Peyer's patch (tissue), 4 donors: ENCODE measurements around the gene NPPA. TPM values are rescaled to one million over a fixed set of nuclear protein-coding genes. Genes with fewer than 3 reads are reported as not detected.

ENCODE experiments used
- DNase-seq, 3 donors: peaks; one replicate each; pipeline ENCODE4 v3.0.0-alpha.2; 2017 to 2019
- H3K27ac ChIP-seq, 4 donors: fragments of 200-600 bp; sonication (generic); one replicate each; pipeline ENCODE4 v1.5.1; 2016 to 2019
- H3K27me3 ChIP-seq, 2 donors: fragments of 200-600 bp; sonication (generic); one replicate each; pipeline ENCODE4 v1.5.1; 2019
- H3K36me3 ChIP-seq, 3 donors: fragments of 200-600 bp; sonication (generic); one replicate each; pipeline ENCODE4 v1.5.1; 2016 to 2019
- H3K4me1 ChIP-seq, 4 donors: fragments of 200-600 bp; sonication (generic); one replicate each; pipeline ENCODE4 v1.5.1; 2016 to 2019
- H3K4me3 ChIP-seq, 4 donors: fragments of 200-600 bp; sonication (generic); 1 replicate in 3 of 4; 2 replicates in 1 of 4; pipeline ENCODE4 v1.5.1; 2016 to 2019; ENCODE audit warnings: mild to moderate bottlenecking in 1 of 4
- H3K9me3 ChIP-seq, 4 donors: fragments of 200-600 bp; sonication (generic); one replicate each; pipeline ENCODE4 v1.5.1; 2016 to 2019; ENCODE audit warnings: mild to moderate bottlenecking in 1 of 4
- POLR2A ChIP-seq, 2 donors: fragments of 450-650 bp; IDR thresholded peaks; one replicate each; pipeline ENCODE4 v1.5.1; 2017; ENCODE audit warnings: antibody characterized with exemption in 2 of 2, mild to moderate bottlenecking in 2 of 2, moderate library complexity in 2 of 2
- total RNA-seq, 4 donors: library from RNA; depleted of rRNA; stranded (reverse); fragments of >200 nt; gene quantifications; one replicate each; pipeline ENCODE4 v1.1.0, GENCODE V29; 2016
- TF ChIP-seq, protein P1 (sequence below), 6 experiments: fragments of 450-650 bp in 4 of 6; fragments of 200-600 bp in 2 of 6; sonication (generic) in 1 of 6; IDR thresholded peaks; one replicate each; pipeline ENCODE4 v1.5.1; 2017 to 2019; ENCODE audit warnings: antibody characterized with exemption in 6 of 6, mild to moderate bottlenecking in 3 of 6, moderate library complexity in 1 of 6

Gene NPPA
- total RNA-seq, 4 donors from 2014 or later: not detected

DNA sequence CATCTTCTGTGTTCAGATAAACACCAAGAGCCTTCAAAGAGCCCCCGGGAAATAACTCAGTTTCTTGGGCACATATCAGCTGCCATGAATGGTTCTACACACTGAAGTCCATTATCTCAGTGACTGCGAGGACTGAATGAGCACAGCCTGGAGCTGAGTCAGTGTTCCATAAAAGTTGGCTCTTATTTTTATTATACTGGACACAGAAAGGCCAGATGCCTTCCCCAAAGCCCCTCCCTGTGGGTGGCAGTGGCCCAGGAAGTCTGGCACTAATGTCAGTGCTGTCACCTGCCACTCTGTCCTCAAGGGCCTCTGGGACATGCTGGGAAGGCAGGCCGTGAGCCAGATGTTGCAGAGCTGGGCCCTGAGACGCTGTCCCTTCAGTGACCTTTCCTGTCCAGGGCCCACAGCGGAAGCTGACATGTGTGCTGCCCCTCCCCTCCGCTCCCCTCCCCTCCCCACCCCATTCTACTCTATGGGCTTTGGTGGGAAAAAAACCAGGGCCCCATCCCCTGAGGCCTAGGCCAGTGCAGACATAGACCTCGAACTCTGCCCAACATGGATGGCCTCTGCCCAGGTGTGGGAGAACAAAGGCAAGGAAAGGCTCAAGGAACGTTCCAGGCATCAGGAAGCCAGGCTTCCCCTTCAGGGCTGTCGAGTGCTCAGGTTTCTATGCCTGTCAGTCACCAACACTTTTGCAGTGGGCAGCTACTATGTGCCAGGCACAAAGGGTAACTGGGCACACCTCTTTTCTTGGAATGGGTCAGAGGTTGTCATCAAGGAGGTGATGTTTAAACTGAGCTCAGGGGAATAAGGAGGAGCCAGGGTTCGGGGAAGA, 33.5 kb upstream of the NPPA start:
- Histone ChIP-seq H3K9me3 (no peaks in the 10 kb centered on the region), H3K36me3 (no peaks in the 10 kb centered on the region), H3K27ac (no peak overlapping the region), H3K27me3 (no peaks in the 10 kb centered on the region), H3K4me3 (no peak overlapping the region), H3K4me1 (peaks cover 0 to 11% (median 0%) of the 10 kb centered on the region in 4 donors)
- DNase-seq: no peak
- no peak for TF ChIP-seq POLR2A (IDR thresholded peaks at IDR 0.05)
- TF ChIP-seq, protein P1, sequence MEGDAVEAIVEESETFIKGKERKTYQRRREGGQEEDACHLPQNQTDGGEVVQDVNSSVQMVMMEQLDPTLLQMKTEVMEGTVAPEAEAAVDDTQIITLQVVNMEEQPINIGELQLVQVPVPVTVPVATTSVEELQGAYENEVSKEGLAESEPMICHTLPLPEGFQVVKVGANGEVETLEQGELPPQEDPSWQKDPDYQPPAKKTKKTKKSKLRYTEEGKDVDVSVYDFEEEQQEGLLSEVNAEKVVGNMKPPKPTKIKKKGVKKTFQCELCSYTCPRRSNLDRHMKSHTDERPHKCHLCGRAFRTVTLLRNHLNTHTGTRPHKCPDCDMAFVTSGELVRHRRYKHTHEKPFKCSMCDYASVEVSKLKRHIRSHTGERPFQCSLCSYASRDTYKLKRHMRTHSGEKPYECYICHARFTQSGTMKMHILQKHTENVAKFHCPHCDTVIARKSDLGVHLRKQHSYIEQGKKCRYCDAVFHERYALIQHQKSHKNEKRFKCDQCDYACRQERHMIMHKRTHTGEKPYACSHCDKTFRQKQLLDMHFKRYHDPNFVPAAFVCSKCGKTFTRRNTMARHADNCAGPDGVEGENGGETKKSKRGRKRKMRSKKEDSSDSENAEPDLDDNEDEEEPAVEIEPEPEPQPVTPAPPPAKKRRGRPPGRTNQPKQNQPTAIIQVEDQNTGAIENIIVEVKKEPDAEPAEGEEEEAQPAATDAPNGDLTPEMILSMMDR (IDR thresholded peaks at IDR 0.05): no peak

DNA sequence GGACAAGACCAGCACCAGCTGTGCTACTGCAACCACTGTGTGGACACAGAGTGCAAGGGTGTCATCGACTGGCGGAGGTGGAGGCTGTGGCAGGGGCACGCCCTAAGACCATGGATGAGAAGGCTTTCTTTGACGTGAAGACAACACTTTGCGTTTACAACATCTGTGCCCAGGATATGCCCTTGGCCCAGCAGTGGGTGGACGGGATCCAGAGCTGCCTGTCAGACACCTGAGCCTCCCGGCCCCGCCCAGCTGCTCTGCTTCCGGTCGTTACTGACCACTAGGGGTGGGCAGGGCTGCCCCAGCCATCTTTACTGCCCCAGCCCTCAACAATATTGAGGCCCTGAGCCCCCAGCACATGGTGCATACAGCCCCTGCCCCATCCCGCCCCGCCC, 32.6 kb upstream of the NPPA start:
- no peaks in the 10 kb centered on the region for H3K27me3 ChIP-seq
- no peak overlapping the region for H3K4me3 ChIP-seq
- peaks cover 0 to 11% (median 0%) of the 10 kb centered on the region in 4 donors for H3K4me1 ChIP-seq
- no peaks in the 10 kb centered on the region for H3K36me3 ChIP-seq
- DNase-seq: no peak
- TF ChIP-seq, protein P1 (IDR thresholded peaks at IDR 0.05): no peak
- no peak for TF ChIP-seq POLR2A (IDR thresholded peaks at IDR 0.05)
- H3K9me3 ChIP-seq: no peaks in the 10 kb centered on the region
- H3K27ac ChIP-seq: peak overlapping the region in 1 of 4 donors; percentile 39

DNA sequence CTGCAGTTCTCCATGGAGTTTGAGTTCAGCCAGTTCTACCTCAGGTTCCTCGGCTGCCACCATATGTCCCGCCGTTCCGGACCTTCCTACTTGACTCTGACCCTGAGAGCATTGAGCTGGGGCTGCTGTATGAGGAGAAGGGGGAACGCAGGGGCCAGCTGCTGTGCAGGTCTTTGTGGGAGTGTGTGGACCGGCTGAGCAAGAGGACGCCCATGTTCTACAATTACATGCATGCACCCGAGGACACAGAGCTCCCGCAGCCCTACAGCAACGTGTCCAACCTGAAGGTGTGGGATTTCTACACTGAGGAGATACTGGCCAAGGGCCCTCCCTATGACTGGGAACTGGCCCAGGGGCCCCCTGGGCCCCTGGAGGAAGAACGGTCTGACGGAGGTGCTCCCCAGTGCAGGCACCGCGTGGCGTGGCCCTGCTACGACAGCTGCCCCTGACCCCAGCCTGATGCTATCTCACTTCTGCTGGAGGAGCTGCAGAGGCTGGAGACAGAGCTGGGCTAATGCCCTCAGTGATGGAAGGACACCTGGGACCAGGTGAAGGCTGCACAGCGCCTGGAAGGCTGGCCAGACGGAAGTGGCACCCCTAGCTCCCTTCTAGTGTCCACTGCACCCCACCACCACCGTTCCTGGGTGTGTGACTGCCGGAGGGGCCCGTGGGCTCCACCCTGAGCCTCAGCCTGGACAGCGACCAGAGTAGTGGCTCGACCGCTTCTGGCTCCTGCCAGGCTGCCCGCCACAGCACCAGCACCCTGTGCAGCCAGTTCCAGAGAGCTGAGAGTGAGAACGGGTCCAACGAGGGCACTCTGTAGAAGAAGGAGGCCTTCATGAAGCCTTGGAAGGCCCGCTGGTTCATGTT, 32.0 kb upstream of the NPPA start:
- H3K9me3 ChIP-seq: no peaks in the 10 kb centered on the region
- no peak for TF ChIP-seq POLR2A (IDR thresholded peaks at IDR 0.05)
- TF ChIP-seq, protein P1 (IDR thresholded peaks at IDR 0.05): no peak
- DNase-seq: no peak
- H3K36me3 ChIP-seq: no peaks in the 10 kb centered on the region
- H3K27me3 ChIP-seq: no peaks in the 10 kb centered on the region
- H3K4me1 ChIP-seq: peaks cover 0 to 11% (median 0%) of the 10 kb centered on the region in 4 donors
- H3K27ac ChIP-seq: no peak overlapping the region
- H3K4me3 ChIP-seq: no peak overlapping the region

DNA sequence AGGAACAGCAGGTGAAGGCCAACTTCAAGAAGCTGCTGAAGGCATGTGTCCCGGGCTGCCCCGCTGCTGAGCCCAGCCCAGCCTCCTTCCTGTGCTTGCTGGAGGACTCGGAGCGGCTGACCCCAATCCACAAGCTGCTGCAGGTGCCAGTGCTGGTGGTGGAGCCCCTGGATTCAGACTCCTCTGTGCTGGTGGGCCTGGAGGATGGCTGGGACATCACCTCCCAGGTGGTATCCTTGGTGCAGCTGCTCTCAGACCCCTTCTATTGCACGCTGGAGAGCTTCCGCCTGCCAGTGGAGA, 31.3 kb upstream of the NPPA start:
- no peak overlapping the region for H3K4me3 ChIP-seq
- peaks cover 0 to 11% (median 0%) of the 10 kb centered on the region in 4 donors for H3K4me1 ChIP-seq
- no peaks in the 10 kb centered on the region for H3K36me3 ChIP-seq
- TF ChIP-seq, protein P1 (IDR thresholded peaks at IDR 0.05): no peak
- TF ChIP-seq POLR2A (IDR thresholded peaks at IDR 0.05): no peak
- DNase-seq: no peak
- H3K9me3 ChIP-seq: no peaks in the 10 kb centered on the region
- H3K27ac ChIP-seq: no peak overlapping the region
- no peaks in the 10 kb centered on the region for H3K27me3 ChIP-seq

DNA sequence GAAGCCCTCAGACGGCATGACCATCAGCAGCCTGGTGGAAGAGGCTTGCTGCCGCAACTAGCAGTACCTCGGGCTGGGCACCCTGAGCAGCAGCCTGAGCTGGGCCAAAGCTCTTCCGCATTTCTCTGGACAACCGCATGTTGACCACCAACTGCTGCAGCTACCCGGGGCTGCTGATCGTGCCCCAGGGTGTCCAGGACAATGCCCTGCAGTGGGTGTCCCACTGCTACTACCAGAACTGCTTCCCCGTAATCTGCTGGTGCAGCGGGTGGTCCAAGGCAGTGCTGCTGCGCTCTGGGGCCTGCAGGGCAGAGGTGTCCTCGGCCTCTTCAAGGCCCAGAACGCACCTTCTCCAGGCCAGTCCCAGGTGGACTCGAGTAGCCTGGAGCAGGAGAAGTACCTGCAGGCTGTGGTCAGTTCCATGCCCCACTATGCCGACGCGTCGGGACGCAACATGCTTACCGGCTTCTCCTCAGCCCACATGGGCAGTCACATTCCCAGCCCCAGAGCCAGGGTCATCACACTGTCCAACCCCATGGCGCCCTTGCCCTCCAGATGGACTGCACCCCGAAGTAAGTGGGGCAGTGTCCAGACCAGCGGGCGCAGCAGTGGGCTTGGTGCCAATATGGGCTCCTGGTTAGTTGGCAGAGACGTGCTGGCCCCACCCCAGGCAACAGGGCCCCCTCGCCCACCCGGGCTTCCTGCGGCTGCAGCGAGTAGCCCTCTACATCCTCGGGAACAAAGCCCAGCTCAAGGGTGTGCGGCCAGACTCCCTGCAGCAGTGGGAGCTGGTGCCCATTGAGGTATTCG, 30.7 kb upstream of the NPPA start:
- Histone ChIP-seq H3K9me3 (no peaks in the 10 kb centered on the region), H3K4me1 (peaks cover 0 to 11% (median 0%) of the 10 kb centered on the region in 4 donors), H3K27ac (no peak overlapping the region), H3K4me3 (no peak overlapping the region), H3K36me3 (no peaks in the 10 kb centered on the region), H3K27me3 (no peaks in the 10 kb centered on the region)
- no peak for DNase-seq
- no peak for TF ChIP-seq POLR2A (IDR thresholded peaks at IDR 0.05)
- TF ChIP-seq, protein P1 (IDR thresholded peaks at IDR 0.05): no peak
